Kidney (tissue), 14 donors: ENCODE measurements around the gene LRRC31. TPM values are rescaled to one million over a fixed set of nuclear protein-coding genes. Genes with fewer than 3 reads are reported as not detected.
A peak's percentile ranks its signal among the peaks of the same experiment; 100 is the strongest.

ENCODE experiments used
- DNase-seq, 5 donors: peaks; one replicate each; pipeline ENCODE4 v3.0.0-alpha.2; 2013 to 2020
- FAIRE-seq: peaks from 2 replicates; lab custom pipeline; 2012; peaks lifted over from hg19 to GRCh38; lab: Jason Lieb, UNC
- H3K27ac ChIP-seq, 2 donors: one replicate each; pipeline ENCODE4 v1.7.0; 2013; ENCODE audit warnings: low read depth in 2 of 2, low read length in 2 of 2, inconsistent platforms in 1 of 2
- H3K27me3 ChIP-seq: one replicate; pipeline ENCODE4 v1.7.1; 2013; ENCODE audit warnings: low read length, inconsistent platforms; ENCODE audit not compliant: control insufficient read depth, insufficient read depth
- H3K36me3 ChIP-seq, 3 donors: one replicate each; pipeline versions ENCODE4 v1.7.0 to v1.7.1; 2013; ENCODE audit warnings: low read length in 3 of 3, control low read depth in 1 of 3, inconsistent platforms in 1 of 3; ENCODE audit not compliant: insufficient read depth in 3 of 3, control insufficient read depth in 2 of 3
- H3K4me1 ChIP-seq, 3 donors: one replicate each; pipeline versions ENCODE4 v1.7.0 to v1.7.1; 2013; ENCODE audit warnings: low read length in 3 of 3, inconsistent platforms in 1 of 3, low read depth in 1 of 3; ENCODE audit not compliant: control insufficient read depth in 2 of 3, insufficient read depth in 2 of 3
- H3K4me3 ChIP-seq, 3 donors: one replicate each; pipeline versions ENCODE4 v1.7.0 to v1.8.1; 2013; ENCODE audit warnings: low read length in 3 of 3, control low read depth in 1 of 3, inconsistent platforms in 1 of 3
- H3K9ac ChIP-seq, 3 donors: one replicate each; pipeline versions ENCODE4 v1.7.0 to v1.7.1; 2013; ENCODE audit warnings: low read length in 3 of 3, control low read depth in 1 of 3, inconsistent platforms in 1 of 3
- H3K9me3 ChIP-seq, 3 donors: one replicate each; pipeline versions ENCODE4 v1.7.0 to v1.7.1; 2013; ENCODE audit warnings: low read length in 3 of 3, control low read depth in 1 of 3, inconsistent platforms in 1 of 3; ENCODE audit not compliant: control insufficient read depth in 2 of 3, insufficient read depth in 1 of 3
- intact Hi-C: fragments of 100-400 bp; cut with DNase I; formaldehyde crosslinking; loops from one replicate; pipeline ENCODE4 v1.11.1; 2022
- polyA plus RNA-seq: library from polyadenylated mRNA; stranded (reverse); fragments of 350-450 nt; fragmentation: Illumina TruSeq; extraction: RNeasy Lipid Tissue Mini Kit (QIAGEN cat#74804); gene quantifications from one replicate; pipeline ENCODE4 v1.2.3, GENCODE V29; 2014; ENCODE audit warnings: low read depth, low replicate concordance; ENCODE audit not compliant: insufficient read depth
- total RNA-seq: library from RNA; stranded (reverse); fragmentation: NEBNext Ultra II Directional; extraction: Animal tissue kit (Norgen Biotek cat#: 25700); gene quantifications from one replicate; pipeline ENCODE4 v1.2.1, GENCODE V29; 2021
- TF ChIP-seq, protein P1 (sequence below): IDR thresholded peaks from 3 replicates; pipeline ENCODE4 v1.5.1; 2012; ENCODE audit warnings: mild to moderate bottlenecking, moderate library complexity, borderline replicate concordance; ENCODE audit not compliant: insufficient read depth; ENCODE audit errors: extremely low read depth
- donor health status: control.
- donor health status: control.
- donor health status: control.
- donor health status: control.
- donor health status: control.
- donor health status: DM: yes; HTN: yes; CAD: no.
- donor health status: Normal renal cell carcinoma (clear cell type).

Gene LRRC31
- total and polyA plus RNA-seq, 2 donors from 2014 or later, result 0.76 TPM; not detected in 1

DNA sequence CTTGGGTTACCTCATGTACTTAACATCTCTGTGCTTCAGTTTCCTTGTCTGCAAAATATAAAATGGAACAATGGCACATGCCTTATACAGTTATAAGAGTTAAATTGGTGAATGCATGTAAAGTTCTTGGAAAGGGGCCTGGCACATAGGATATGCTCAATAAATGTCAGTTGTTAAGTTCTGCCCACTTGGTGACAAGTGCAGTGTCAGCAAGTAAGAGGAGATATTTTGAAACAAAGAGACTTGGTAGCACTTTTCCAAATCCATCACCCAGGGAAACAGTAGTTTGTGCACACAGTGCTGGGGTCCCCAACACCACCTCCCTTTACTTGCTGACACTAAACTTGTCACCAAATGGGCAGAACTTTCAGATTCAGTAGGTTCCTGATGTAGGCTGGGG is 19.1 kb downstream of the LRRC31 start:
- no peak overlapping the region for H3K4me3 ChIP-seq
- DNase-seq (no peak), FAIRE-seq (no peak)
- TF ChIP-seq, protein P1, sequence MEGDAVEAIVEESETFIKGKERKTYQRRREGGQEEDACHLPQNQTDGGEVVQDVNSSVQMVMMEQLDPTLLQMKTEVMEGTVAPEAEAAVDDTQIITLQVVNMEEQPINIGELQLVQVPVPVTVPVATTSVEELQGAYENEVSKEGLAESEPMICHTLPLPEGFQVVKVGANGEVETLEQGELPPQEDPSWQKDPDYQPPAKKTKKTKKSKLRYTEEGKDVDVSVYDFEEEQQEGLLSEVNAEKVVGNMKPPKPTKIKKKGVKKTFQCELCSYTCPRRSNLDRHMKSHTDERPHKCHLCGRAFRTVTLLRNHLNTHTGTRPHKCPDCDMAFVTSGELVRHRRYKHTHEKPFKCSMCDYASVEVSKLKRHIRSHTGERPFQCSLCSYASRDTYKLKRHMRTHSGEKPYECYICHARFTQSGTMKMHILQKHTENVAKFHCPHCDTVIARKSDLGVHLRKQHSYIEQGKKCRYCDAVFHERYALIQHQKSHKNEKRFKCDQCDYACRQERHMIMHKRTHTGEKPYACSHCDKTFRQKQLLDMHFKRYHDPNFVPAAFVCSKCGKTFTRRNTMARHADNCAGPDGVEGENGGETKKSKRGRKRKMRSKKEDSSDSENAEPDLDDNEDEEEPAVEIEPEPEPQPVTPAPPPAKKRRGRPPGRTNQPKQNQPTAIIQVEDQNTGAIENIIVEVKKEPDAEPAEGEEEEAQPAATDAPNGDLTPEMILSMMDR, result no peak
- H3K36me3 ChIP-seq, result no peaks in the 10 kb centered on the region
- no peak overlapping the region for H3K9ac ChIP-seq
- H3K9me3 ChIP-seq, result no peaks in the 10 kb centered on the region
- H3K27me3 ChIP-seq, result no peaks in the 10 kb centered on the region
- H3K27ac ChIP-seq, result no peak overlapping the region
- no peaks in the 10 kb centered on the region for H3K4me1 ChIP-seq
- intact Hi-C loops, result no loop called here

DNA sequence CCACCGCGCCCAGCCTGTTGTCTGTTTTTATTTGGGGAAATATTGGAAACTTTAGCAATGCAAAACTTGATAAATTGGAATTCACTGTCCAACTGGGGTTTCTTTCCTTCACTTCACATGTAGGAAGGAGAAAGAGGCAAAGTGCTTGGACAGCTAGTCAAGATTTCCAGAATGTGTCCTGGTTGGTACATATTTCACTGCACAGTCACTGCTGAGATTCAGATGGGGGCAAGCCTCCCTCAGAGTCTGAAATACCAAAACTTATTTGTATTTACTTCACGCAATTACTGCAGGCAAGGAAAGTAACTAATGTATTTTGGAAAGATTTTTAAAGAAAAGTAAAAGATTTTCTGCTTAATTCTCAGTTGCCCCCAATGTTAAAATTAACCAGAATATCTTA is 21.0 kb downstream of the LRRC31 start:
- DNase-seq (no peak), FAIRE-seq (no peak)
- no peaks in the 10 kb centered on the region for H3K36me3 ChIP-seq
- no peak overlapping the region for H3K9ac ChIP-seq
- no peak overlapping the region for H3K4me3 ChIP-seq
- no peak overlapping the region for H3K27ac ChIP-seq
- no peaks in the 10 kb centered on the region for H3K27me3 ChIP-seq
- no peaks in the 10 kb centered on the region for H3K4me1 ChIP-seq
- TF ChIP-seq, protein P1, result no peak
- intact Hi-C loops, result no loop called here
- H3K9me3 ChIP-seq, result no peaks in the 10 kb centered on the region

GRCh38 chr3:169847896-169848295 is 21.8 kb downstream of the LRRC31 start:
- Histone ChIP-seq H3K36me3 (no peaks in the 10 kb centered on the region), H3K4me1 (no peaks in the 10 kb centered on the region), H3K9me3 (no peaks in the 10 kb centered on the region), H3K4me3 (no peak overlapping the region), H3K27ac (no peak overlapping the region), H3K9ac (no peak overlapping the region), H3K27me3 (no peaks in the 10 kb centered on the region)
- no peak for FAIRE-seq
- peak in 1 of 5 donors; percentile 27 for DNase-seq
- intact Hi-C loops, result no loop called here
- TF ChIP-seq, protein P1, result no peak
